Measurements from ENCODE around the gene C20orf204. TPM values are rescaled to one million over a fixed set of nuclear protein-coding genes. Genes with fewer than 3 reads are reported as not detected.

The C20orf204 gene
- total and polyA plus RNA-seq, 10 of the 15 experiments (the other 5 are each of a cell fraction or from before 2014, with no cell fraction given) = 0.24 to 56.0 (median 12.4) TPM

DNA sequence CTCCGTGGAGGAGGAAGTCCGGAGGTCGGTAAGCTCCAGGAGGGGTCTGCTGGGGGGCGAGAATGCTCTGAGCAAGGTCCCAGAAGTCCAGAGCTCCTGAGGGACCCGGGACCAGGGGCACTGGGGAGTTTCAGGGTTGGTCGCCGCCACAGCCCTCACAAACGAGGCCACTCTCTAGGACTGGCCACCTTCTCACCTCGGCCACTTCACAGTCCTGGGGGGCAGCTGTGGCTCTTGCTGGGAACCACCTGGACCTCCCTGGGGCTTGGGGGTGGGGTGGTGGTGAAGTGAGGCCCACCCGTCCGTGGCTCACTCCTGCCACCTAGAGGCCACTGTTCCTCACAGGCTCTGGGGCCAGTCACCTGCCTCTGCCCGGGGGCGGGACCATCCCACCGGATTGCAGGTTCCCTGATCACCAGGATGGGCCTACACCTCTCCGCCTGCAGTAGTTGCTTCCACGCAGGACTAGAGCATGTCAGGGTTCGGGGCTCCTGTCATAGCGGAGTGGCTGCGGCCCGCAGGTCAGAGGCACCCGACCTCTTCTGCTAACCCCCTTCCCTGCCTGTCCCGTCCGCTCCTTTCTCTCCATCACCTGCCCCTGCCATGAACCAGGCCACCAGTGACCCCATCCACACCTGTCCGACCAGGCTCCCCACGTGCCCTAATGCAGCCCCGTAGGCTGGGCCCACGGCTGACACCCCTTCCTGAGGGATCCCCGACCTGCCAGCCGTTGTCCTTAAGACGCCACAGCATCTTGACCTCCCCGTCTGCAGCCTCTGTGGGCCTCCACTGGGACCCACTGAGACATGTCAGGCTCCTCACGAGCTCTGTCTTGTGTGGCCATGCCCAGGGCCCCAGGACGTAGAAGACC, 21.9 kb downstream of the C20orf204 start (continued):
- TF ChIP-seq EED (IDR thresholded peaks at IDR 0.05; ENCODE audit: low read depth) (peak; percentile 18; the same call in 1 of the 2 replicates), SRF (IDR thresholded peaks at IDR 0.05; ENCODE audit: low read depth in 2 of 2, low read length in 2 of 2) (no peak), NR2C1 (IDR thresholded peaks at IDR 0.05) (0 out of 2 replicates have a peak, but pooled peaks have one; percentile 29), FOXM1 (IDR thresholded peaks at IDR 0.05; ENCODE audit: low read depth, low read length) (no peak), TCF3 (IDR thresholded peaks at IDR 0.05; ENCODE audit: borderline replicate concordance, insufficient read depth, low read depth, low read length) (peak; percentile 87), CREM (IDR thresholded peaks at IDR 0.05; ENCODE audit: low read depth) (peak; percentile 36; the same call in 1 of the 2 replicates)
- TF ChIP-seq, protein P1, sequence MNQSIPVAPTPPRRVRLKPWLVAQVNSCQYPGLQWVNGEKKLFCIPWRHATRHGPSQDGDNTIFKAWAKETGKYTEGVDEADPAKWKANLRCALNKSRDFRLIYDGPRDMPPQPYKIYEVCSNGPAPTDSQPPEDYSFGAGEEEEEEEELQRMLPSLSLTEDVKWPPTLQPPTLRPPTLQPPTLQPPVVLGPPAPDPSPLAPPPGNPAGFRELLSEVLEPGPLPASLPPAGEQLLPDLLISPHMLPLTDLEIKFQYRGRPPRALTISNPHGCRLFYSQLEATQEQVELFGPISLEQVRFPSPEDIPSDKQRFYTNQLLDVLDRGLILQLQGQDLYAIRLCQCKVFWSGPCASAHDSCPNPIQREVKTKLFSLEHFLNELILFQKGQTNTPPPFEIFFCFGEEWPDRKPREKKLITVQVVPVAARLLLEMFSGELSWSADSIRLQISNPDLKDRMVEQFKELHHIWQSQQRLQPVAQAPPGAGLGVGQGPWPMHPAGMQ (IDR thresholded peaks at IDR 0.05; ENCODE audit: borderline replicate concordance) = no peak
- TF ChIP-seq, protein P2, sequence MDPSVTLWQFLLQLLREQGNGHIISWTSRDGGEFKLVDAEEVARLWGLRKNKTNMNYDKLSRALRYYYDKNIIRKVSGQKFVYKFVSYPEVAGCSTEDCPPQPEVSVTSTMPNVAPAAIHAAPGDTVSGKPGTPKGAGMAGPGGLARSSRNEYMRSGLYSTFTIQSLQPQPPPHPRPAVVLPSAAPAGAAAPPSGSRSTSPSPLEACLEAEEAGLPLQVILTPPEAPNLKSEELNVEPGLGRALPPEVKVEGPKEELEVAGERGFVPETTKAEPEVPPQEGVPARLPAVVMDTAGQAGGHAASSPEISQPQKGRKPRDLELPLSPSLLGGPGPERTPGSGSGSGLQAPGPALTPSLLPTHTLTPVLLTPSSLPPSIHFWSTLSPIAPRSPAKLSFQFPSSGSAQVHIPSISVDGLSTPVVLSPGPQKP (IDR thresholded peaks at IDR 0.05; ENCODE audit: low read depth, low read length) = no peak
- TF ChIP-seq, protein P3, sequence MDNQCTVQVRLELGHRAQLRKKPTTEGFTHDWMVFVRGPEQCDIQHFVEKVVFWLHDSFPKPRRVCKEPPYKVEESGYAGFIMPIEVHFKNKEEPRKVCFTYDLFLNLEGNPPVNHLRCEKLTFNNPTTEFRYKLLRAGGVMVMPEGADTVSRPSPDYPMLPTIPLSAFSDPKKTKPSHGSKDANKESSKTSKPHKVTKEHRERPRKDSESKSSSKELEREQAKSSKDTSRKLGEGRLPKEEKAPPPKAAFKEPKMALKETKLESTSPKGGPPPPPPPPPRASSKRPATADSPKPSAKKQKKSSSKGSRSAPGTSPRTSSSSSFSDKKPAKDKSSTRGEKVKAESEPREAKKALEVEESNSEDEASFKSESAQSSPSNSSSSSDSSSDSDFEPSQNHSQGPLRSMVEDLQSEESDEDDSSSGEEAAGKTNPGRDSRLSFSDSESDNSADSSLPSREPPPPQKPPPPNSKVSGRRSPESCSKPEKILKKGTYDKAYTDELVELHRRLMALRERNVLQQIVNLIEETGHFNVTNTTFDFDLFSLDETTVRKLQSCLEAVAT (IDR thresholded peaks at IDR 0.05) = peak; percentile 38; the same call in 1 of the 2 replicates

Data from GM12878 (cell line).